HEK293 (cell line): Measurements from ENCODE around the gene CYP2C8.

Source experiments
- CTCF ChIA-PET: fragments of 350-600 bp; formaldehyde crosslinking; extraction: SDS; loops from one replicate; lab custom pipeline; 2021; ENCODE audit warnings: antibody characterized with exemption; lab: Yijun Ruan, JAX
- POLR2A ChIA-PET: fragments of 300-600 bp; formaldehyde crosslinking; extraction: SDS; loops from one replicate; lab custom pipeline; 2020; ENCODE audit warnings: antibody characterized with exemption, inconsistent platforms; lab: Yijun Ruan, JAX
- H3K27ac ChIP-seq: fragments of 200-500 bp; sonication (Bioruptor generic); 2 replicates; pipeline ENCODE4 v1.5.1; 2014; ENCODE audit warnings: low read depth, low read length, control low read depth, inconsistent platforms; ENCODE audit errors: extremely low read depth
- H3K36me3 ChIP-seq, 2 experiments: fragments of 200-500 bp in 1 of 2; sonication (Bioruptor generic) in 1 of 2; 1 replicate in 1 of 2; 2 replicates in 1 of 2; pipeline ENCODE4 v1.5.1; 2014 to 2017; ENCODE audit warnings: inconsistent platforms in 2 of 2, low read length in 2 of 2; ENCODE audit not compliant: control insufficient read depth in 2 of 2, insufficient read depth in 1 of 2
- H3K4me1 ChIP-seq: fragments of 200-500 bp; sonication (Bioruptor generic); 2 replicates; pipeline ENCODE4 v1.5.1; 2014; ENCODE audit warnings: mild to moderate bottlenecking, low read length, inconsistent platforms; ENCODE audit not compliant: control insufficient read depth, insufficient read depth
- H3K4me3 ChIP-seq: 2 replicates; pipeline ENCODE4 v1.5.1; 2011; ENCODE audit warnings: low read depth, mild to moderate bottlenecking, control low read depth, low read length, moderate library complexity
- H3K9me3 ChIP-seq: fragments of 200-500 bp; sonication (Bioruptor generic); 2 replicates; pipeline ENCODE4 v1.5.1; 2014; ENCODE audit warnings: low read depth, low read length, inconsistent platforms; ENCODE audit not compliant: control insufficient read depth, insufficient read depth
- BCL6B ChIP-seq: fragments of 450-650 bp; formaldehyde crosslinking; IDR thresholded peaks from 2 replicates; pipeline ENCODE4 v1.5.1; 2017; ENCODE audit warnings: missing biosample characterization, missing genetic modification characterization
- EGR2 ChIP-seq: fragments of 450-650 bp; formaldehyde crosslinking; IDR thresholded peaks from 2 replicates; pipeline ENCODE4 v1.5.1; 2016; ENCODE audit warnings: low read depth, missing biosample characterization, missing genetic modification characterization
- HOXA7 ChIP-seq: sonication (generic); formaldehyde crosslinking; IDR thresholded peaks from 2 replicates; pipeline ENCODE4 v1.8.1; 2022; ENCODE audit warnings: missing genetic modification reagents, borderline replicate concordance
- IKZF3 ChIP-seq: fragments of 450-650 bp; IDR thresholded peaks from 2 replicates; pipeline ENCODE4 v1.5.0; 2018; ENCODE audit warnings: missing biosample characterization, mild to moderate bottlenecking, missing genetic modification characterization, moderate library complexity
- KLF16 ChIP-seq: fragments of 450-650 bp; formaldehyde crosslinking; IDR thresholded peaks from 2 replicates; pipeline ENCODE4 v1.5.1; 2017; ENCODE audit warnings: missing biosample characterization, missing genetic modification characterization
- MEIS1 ChIP-seq: sonication (generic); formaldehyde crosslinking; IDR thresholded peaks from 2 replicates; pipeline ENCODE4 v1.8.1; 2022; ENCODE audit warnings: missing genetic modification reagents, mild to moderate bottlenecking, borderline replicate concordance
- WT1 ChIP-seq: fragments of 450-650 bp; formaldehyde crosslinking; IDR thresholded peaks from 2 replicates; pipeline ENCODE4 v1.5.1; 2016; ENCODE audit warnings: missing biosample characterization, missing genetic modification characterization
- YY1 ChIP-seq: fragments of 450-650 bp; formaldehyde crosslinking; IDR thresholded peaks from 2 replicates; pipeline ENCODE4 v1.5.1; 2018; ENCODE audit warnings: missing biosample characterization, missing genetic modification characterization
- ZBTB11 ChIP-seq: fragments of 450-650 bp; formaldehyde crosslinking; conservative IDR thresholded peaks from 2 replicates; pipeline ENCODE4 v1.5.1; 2016; ENCODE audit warnings: low read depth, missing biosample characterization, missing genetic modification characterization
- ZBTB17 ChIP-seq: fragments of 450-650 bp; formaldehyde crosslinking; IDR thresholded peaks from 2 replicates; pipeline ENCODE4 v1.5.1; 2016; ENCODE audit warnings: missing biosample characterization, missing genetic modification characterization
- ZBTB6 ChIP-seq: fragments of 450-650 bp; formaldehyde crosslinking; IDR thresholded peaks from 2 replicates; pipeline ENCODE4 v1.5.1; 2017; ENCODE audit warnings: missing biosample characterization, missing genetic modification characterization
- ZEB2 ChIP-seq: fragments of 450-650 bp; formaldehyde crosslinking; IDR thresholded peaks from 2 replicates; pipeline ENCODE4 v1.5.1; 2016; ENCODE audit warnings: missing biosample characterization, missing genetic modification characterization
- ZNF10 ChIP-seq: fragments of 450-650 bp; formaldehyde crosslinking; IDR thresholded peaks from 2 replicates; pipeline ENCODE4 v1.5.1; 2017; ENCODE audit warnings: missing biosample characterization, missing genetic modification characterization
- ZNF132 ChIP-seq: fragments of 450-650 bp; formaldehyde crosslinking; IDR thresholded peaks from 2 replicates; pipeline ENCODE4 v1.5.1; 2017; ENCODE audit warnings: missing biosample characterization, missing genetic modification characterization, borderline replicate concordance
- ZNF133 ChIP-seq: fragments of 450-650 bp; formaldehyde crosslinking; IDR thresholded peaks from 2 replicates; pipeline ENCODE4 v1.5.1; 2016; ENCODE audit warnings: missing biosample characterization, missing genetic modification characterization
- ZNF184 ChIP-seq: fragments of 450-650 bp; IDR thresholded peaks from 2 replicates; pipeline ENCODE4 v1.5.1; 2018; ENCODE audit warnings: missing biosample characterization, mild to moderate bottlenecking, missing genetic modification characterization
- ZNF302 ChIP-seq: fragments of 450-650 bp; formaldehyde crosslinking; IDR thresholded peaks from 2 replicates; pipeline ENCODE4 v1.5.1; 2016; ENCODE audit warnings: missing biosample characterization, missing genetic modification characterization, low read depth
- ZNF366 ChIP-seq: fragments of 450-650 bp; formaldehyde crosslinking; conservative IDR thresholded peaks from 2 replicates; pipeline ENCODE4 v1.5.1; 2016; ENCODE audit warnings: missing biosample characterization, missing genetic modification characterization
- ZNF404 ChIP-seq: fragments of 450-650 bp; formaldehyde crosslinking; IDR thresholded peaks from 2 replicates; pipeline ENCODE4 v1.5.1; 2017; ENCODE audit warnings: missing biosample characterization, missing genetic modification characterization
- ZNF416 ChIP-seq: fragments of 450-650 bp; formaldehyde crosslinking; IDR thresholded peaks from 2 replicates; pipeline ENCODE4 v1.5.1; 2016; ENCODE audit warnings: missing biosample characterization, missing genetic modification characterization
- ZNF548 ChIP-seq: fragments of 450-650 bp; formaldehyde crosslinking; IDR thresholded peaks from 2 replicates; pipeline ENCODE4 v1.5.1; 2016; ENCODE audit warnings: missing biosample characterization, missing genetic modification characterization
- ZNF561 ChIP-seq: fragments of 450-650 bp; IDR thresholded peaks from 2 replicates; pipeline ENCODE4 v1.5.1; 2018; ENCODE audit warnings: missing biosample characterization, missing genetic modification characterization, borderline replicate concordance
- ZNF600 ChIP-seq: fragments of 450-650 bp; formaldehyde crosslinking; IDR thresholded peaks from 2 replicates; pipeline ENCODE4 v1.5.1; 2016; ENCODE audit warnings: missing biosample characterization, missing genetic modification characterization
- ZNF658 ChIP-seq: fragments of 450-650 bp; formaldehyde crosslinking; IDR thresholded peaks from 2 replicates; pipeline ENCODE4; 2016; ENCODE audit warnings: missing biosample characterization, missing genetic modification characterization
- ZNF660 ChIP-seq: fragments of 450-650 bp; IDR thresholded peaks from 2 replicates; pipeline ENCODE4 v1.5.1; 2018; ENCODE audit warnings: missing biosample characterization, mild to moderate bottlenecking, missing genetic modification characterization
- TF ChIP-seq, protein P1 (sequence below): fragments of 450-650 bp; formaldehyde crosslinking; IDR thresholded peaks from 2 replicates; pipeline ENCODE4 v1.5.1; 2016; ENCODE audit warnings: missing biosample characterization, missing genetic modification characterization
- TF ChIP-seq, protein P2 (sequence below): fragments of 450-650 bp; formaldehyde crosslinking; IDR thresholded peaks from 2 replicates; pipeline ENCODE4 v1.5.1; 2016; ENCODE audit warnings: missing biosample characterization, missing genetic modification characterization
- TF ChIP-seq, protein P3 (sequence below): fragments of 450-650 bp; formaldehyde crosslinking; IDR thresholded peaks from 2 replicates; pipeline ENCODE4 v1.5.1; 2017; ENCODE audit warnings: missing biosample characterization, missing genetic modification characterization
- TF ChIP-seq, protein P4 (sequence below): fragments of 450-650 bp; formaldehyde crosslinking; IDR thresholded peaks from 2 replicates; pipeline ENCODE4 v1.5.1; 2016; ENCODE audit warnings: missing biosample characterization, missing genetic modification characterization

CYP2C8 gene

DNA sequence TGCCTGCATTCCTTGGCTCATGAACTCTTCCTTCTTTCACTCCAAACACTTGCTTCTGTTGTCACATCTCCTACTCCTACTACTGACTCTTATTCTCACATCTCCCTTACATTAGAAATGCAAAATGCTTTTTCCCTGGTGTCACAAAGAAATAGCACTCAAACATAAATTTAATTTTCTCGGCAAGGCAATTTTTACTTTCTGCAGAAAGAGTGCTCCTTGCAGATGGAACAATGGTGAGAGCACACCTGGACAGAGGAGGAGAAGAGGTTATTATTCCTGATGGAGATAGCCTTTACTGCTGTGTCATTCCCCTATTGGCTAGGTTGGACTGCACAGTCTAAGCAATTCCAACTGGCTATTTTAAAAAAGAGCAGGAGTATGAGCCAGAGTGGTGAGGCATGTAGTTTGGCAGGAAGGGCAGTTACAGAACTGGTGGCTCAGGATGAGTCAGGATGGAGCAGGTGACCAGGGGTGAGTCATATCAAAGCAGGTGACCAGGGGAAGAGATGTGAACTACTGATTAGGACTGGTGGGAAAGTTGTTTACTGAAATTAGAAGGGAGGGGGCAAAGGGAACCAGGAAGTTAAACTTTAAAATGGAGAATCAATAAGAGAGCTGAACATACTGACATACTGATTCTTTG lies 77.9 kb downstream of the CYP2C8 start (continued):
- TF ChIP-seq, protein P1, sequence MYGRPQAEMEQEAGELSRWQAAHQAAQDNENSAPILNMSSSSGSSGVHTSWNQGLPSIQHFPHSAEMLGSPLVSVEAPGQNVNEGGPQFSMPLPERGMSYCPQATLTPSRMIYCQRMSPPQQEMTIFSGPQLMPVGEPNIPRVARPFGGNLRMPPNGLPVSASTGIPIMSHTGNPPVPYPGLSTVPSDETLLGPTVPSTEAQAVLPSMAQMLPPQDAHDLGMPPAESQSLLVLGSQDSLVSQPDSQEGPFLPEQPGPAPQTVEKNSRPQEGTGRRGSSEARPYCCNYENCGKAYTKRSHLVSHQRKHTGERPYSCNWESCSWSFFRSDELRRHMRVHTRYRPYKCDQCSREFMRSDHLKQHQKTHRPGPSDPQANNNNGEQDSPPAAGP (tag by site-specific recombination), result no peak
- no peak for TF ChIP-seq ZBTB6 (tag by site-specific recombination)
- TF ChIP-seq ZNF660 (tag by site-specific recombination), result no peak
- TF ChIP-seq ZNF132, result no peak
- no peak for TF ChIP-seq ZBTB11 (tag by site-specific recombination)
- no peak for TF ChIP-seq HOXA7 (CRISPR knock-in tag)
- no peak for TF ChIP-seq ZNF658 (tag by site-specific recombination)
- no peak for TF ChIP-seq MEIS1 (CRISPR knock-in tag)
- TF ChIP-seq ZEB2 (tag by site-specific recombination), result no peak
- no peak for TF ChIP-seq ZNF133 (tag by site-specific recombination)
- no peak for TF ChIP-seq ZNF10 (tag by site-specific recombination)
- no peak for TF ChIP-seq IKZF3 (tag by site-specific recombination)
- no peak for TF ChIP-seq ZNF302 (tag by site-specific recombination)
- no peak for TF ChIP-seq WT1 (tag by site-specific recombination)
- TF ChIP-seq ZNF416 (tag by site-specific recombination), result no peak
- TF ChIP-seq, protein P2, sequence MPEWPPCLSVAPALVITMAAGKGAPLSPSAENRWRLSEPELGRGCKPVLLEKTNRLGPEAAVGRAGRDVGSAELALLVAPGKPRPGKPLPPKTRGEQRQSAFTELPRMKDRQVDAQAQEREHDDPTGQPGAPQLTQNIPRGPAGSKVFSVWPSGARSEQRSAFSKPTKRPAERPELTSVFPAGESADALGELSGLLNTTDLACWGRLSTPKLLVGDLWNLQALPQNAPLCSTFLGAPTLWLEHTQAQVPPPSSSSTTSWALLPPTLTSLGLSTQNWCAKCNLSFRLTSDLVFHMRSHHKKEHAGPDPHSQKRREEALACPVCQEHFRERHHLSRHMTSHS (tag by site-specific recombination), result no peak
- no peak for TF ChIP-seq ZNF184

DNA sequence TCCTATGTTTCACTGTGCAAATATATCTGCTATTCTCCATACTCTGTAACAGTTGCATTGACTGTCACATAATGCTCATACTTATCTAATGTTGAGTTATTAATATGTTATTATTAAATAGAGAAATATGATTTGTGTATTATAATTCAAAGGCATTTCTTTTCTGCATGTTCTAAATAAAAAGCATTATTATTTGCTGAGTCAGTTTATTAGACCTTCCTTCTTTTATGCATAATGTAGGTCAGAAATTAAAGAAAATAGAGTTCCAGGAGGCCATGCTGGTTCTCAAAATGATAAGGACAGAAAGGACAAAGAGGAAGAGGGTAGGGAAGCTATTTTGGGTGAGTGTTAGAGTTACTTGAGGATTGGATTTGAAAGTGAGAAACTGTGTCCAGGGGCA lies 80.1 kb downstream of the CYP2C8 start:
- no peaks in the 10 kb centered on the region for H3K36me3 ChIP-seq
- POLR2A ChIA-PET, result no interaction called here
- H3K4me3 ChIP-seq, result no peak overlapping the region
- H3K27ac ChIP-seq, result no peak overlapping the region
- no peaks in the 10 kb centered on the region for H3K4me1 ChIP-seq
- CTCF ChIA-PET, result no interaction called here
- H3K9me3 ChIP-seq, result no peaks in the 10 kb centered on the region
- TF ChIP-seq EGR2 (tag by site-specific recombination) (no peak), ZNF366 (no peak), YY1 (no peak), ZNF404 (tag by site-specific recombination) (no peak), ZBTB17 (no peak), KLF16 (tag by site-specific recombination) (no peak), ZNF600 (tag by site-specific recombination) (no peak), BCL6B (tag by site-specific recombination) (no peak), ZNF548 (tag by site-specific recombination) (no peak), ZNF561 (no peak)
- TF ChIP-seq, protein P3, sequence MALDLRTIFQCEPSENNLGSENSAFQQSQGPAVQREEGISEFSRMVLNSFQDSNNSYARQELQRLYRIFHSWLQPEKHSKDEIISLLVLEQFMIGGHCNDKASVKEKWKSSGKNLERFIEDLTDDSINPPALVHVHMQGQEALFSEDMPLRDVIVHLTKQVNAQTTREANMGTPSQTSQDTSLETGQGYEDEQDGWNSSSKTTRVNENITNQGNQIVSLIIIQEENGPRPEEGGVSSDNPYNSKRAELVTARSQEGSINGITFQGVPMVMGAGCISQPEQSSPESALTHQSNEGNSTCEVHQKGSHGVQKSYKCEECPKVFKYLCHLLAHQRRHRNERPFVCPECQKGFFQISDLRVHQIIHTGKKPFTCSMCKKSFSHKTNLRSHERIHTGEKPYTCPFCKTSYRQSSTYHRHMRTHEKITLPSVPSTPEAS (tag by site-specific recombination), result no peak
- TF ChIP-seq, protein P4, sequence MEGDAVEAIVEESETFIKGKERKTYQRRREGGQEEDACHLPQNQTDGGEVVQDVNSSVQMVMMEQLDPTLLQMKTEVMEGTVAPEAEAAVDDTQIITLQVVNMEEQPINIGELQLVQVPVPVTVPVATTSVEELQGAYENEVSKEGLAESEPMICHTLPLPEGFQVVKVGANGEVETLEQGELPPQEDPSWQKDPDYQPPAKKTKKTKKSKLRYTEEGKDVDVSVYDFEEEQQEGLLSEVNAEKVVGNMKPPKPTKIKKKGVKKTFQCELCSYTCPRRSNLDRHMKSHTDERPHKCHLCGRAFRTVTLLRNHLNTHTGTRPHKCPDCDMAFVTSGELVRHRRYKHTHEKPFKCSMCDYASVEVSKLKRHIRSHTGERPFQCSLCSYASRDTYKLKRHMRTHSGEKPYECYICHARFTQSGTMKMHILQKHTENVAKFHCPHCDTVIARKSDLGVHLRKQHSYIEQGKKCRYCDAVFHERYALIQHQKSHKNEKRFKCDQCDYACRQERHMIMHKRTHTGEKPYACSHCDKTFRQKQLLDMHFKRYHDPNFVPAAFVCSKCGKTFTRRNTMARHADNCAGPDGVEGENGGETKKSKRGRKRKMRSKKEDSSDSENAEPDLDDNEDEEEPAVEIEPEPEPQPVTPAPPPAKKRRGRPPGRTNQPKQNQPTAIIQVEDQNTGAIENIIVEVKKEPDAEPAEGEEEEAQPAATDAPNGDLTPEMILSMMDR (tag by site-specific recombination), result no peak
